Endothelial cell of umbilical vein (primary cell): ENCODE results near the gene ADAMTS17. TPM values are rescaled to one million over a fixed set of nuclear protein-coding genes. Genes with fewer than 3 reads are reported as not detected.

ENCODE experiments used
- BruUV-seq: library from RNA; stranded (reverse); fragments of 400-500 nt; replicated peaks from 2 replicates; lab custom pipeline; 2021; lab: Mats Ljungman, UMichigan
- CTCF ChIA-PET: fragments of 300-600, 350-600 bp; sonication (Branson Sonifier 250); formaldehyde crosslinking; loops from one replicate; lab custom pipeline; 2021; ENCODE audit warnings: antibody characterized with exemption, inconsistent platforms; lab: Charles Lee
- POLR2A ChIA-PET: fragments of 300-600, 350-600 bp; sonication (Branson Sonifier 250); formaldehyde crosslinking; loops from one replicate; lab custom pipeline; 2021; ENCODE audit warnings: antibody characterized with exemption, inconsistent platforms; lab: Charles Lee
- DNase-seq: peaks from one replicate; pipeline ENCODE4 v3.0.0-alpha.2; 2011; ENCODE audit warnings: low read depth, low spot score
- FAIRE-seq: peaks from 2 replicates; lab custom pipeline; 2011; peaks lifted over from hg19 to GRCh38; lab: Jason Lieb, UNC
- H2AFZ ChIP-seq: 2 replicates; pipeline ENCODE4 v1.6.0; 2012; ENCODE audit warnings: low read depth, low read length, control low read depth, inconsistent platforms
- H3K27ac ChIP-seq: 2 replicates; pipeline ENCODE4 v1.5.1; 2011; ENCODE audit warnings: low read depth, mild to moderate bottlenecking, control low read depth, low read length, moderate library complexity; ENCODE audit not compliant: insufficient read depth
- H3K27me3 ChIP-seq, 2 experiments: 2 replicates each; pipeline versions ENCODE4 v1.6.0 to v1.6.1; 2011; ENCODE audit warnings: low read length in 2 of 2, mixed read lengths in 1 of 2; ENCODE audit not compliant: control insufficient read depth in 2 of 2, insufficient read depth in 2 of 2
- H3K36me3 ChIP-seq, 2 experiments: 2 replicates in 1 of 2; 3 replicates in 1 of 2; pipeline ENCODE4 v1.5.1; 2011; ENCODE audit warnings: low read length in 2 of 2, mild to moderate bottlenecking in 1 of 2, moderate library complexity in 1 of 2; ENCODE audit not compliant: control insufficient read depth in 2 of 2, insufficient read depth in 2 of 2; ENCODE audit errors: extremely low read depth in 1 of 2
- H3K4me1 ChIP-seq: 3 replicates; pipeline ENCODE4 v1.5.1; 2011; ENCODE audit warnings: mild to moderate bottlenecking, low read length; ENCODE audit not compliant: control insufficient read depth, insufficient read depth; ENCODE audit errors: extremely low read depth
- H3K4me2 ChIP-seq: 2 replicates; pipeline ENCODE4 v1.6.1; 2011; ENCODE audit warnings: low read length, control low read depth, mixed read lengths; ENCODE audit not compliant: insufficient read depth
- H3K4me3 ChIP-seq, 3 experiments: fragments of 200-600 bp in 1 of 3; sonication (generic), shearing (Covaris generic) in 1 of 3; replicated peaks in 1 of 3; 2 replicates each; pipeline ENCODE4 v1.5.1; 2011 to 2016; ENCODE audit warnings: control low read depth in 3 of 3, low read length in 3 of 3, mild to moderate bottlenecking in 2 of 3, inconsistent platforms in 1 of 3, low read depth in 1 of 3, moderate library complexity in 1 of 3; ENCODE audit not compliant: insufficient read depth in 1 of 3
- H3K79me2 ChIP-seq: 2 replicates; pipeline ENCODE4 v1.6.0; 2012; ENCODE audit warnings: low read length, inconsistent platforms; ENCODE audit not compliant: control insufficient read depth, insufficient read depth
- H3K9ac ChIP-seq: replicated peaks from 2 replicates; pipeline ENCODE3; 2011; ENCODE audit warnings: low read length, control low read depth; ENCODE audit not compliant: insufficient read depth; ENCODE audit errors: extremely low read depth
- H3K9me1 ChIP-seq: replicated peaks from 3 replicates; pipeline ENCODE4 v1.6.0; 2011; ENCODE audit warnings: mild to moderate bottlenecking, low read length; ENCODE audit not compliant: control insufficient read depth, insufficient read depth; ENCODE audit errors: extremely low read depth
- H3K9me3 ChIP-seq: replicated peaks from 2 replicates; pipeline ENCODE4 v1.5.1; 2012; ENCODE audit warnings: low read length, inconsistent platforms; ENCODE audit not compliant: control insufficient read depth, insufficient read depth
- H4K20me1 ChIP-seq: replicated peaks from 2 replicates; pipeline ENCODE3; 2011; ENCODE audit warnings: mild to moderate bottlenecking, low read length; ENCODE audit not compliant: control insufficient read depth, insufficient read depth; ENCODE audit errors: extremely low read depth
- EZH2 ChIP-seq: IDR thresholded peaks from 2 replicates; pipeline ENCODE4 v1.6.1; 2012; ENCODE audit warnings: borderline replicate concordance, low read depth, mild to moderate bottlenecking, moderate library complexity, low read length, inconsistent platforms; ENCODE audit not compliant: severe bottlenecking
- FOS ChIP-seq: IDR thresholded peaks from 2 replicates; pipeline ENCODE4 v1.6.1; 2011; ENCODE audit warnings: mild to moderate bottlenecking, low read length, moderate library complexity, borderline replicate concordance; ENCODE audit not compliant: insufficient read depth
- GATA2 ChIP-seq: IDR thresholded peaks from 2 replicates; pipeline ENCODE4 v1.7.0; 2011; ENCODE audit warnings: low read depth, mild to moderate bottlenecking, moderate library complexity, mixed read lengths, low read length; ENCODE audit not compliant: insufficient read length, insufficient read depth
- JUN ChIP-seq: IDR thresholded peaks from 2 replicates; pipeline ENCODE4 v1.6.1; 2011; ENCODE audit warnings: borderline replicate concordance, low read depth; ENCODE audit not compliant: insufficient read length, insufficient read depth
- MYC ChIP-seq: IDR thresholded peaks from one replicate; pipeline ENCODE4 v1.6.1; 2011; ENCODE audit warnings: mild to moderate bottlenecking, low read depth, low read length
- POLR2A ChIP-seq: IDR thresholded peaks from 2 replicates; pipeline ENCODE4 v1.6.1; 2012; ENCODE audit warnings: low read depth, mild to moderate bottlenecking, control low read depth, low read length
- POLR2AphosphoS5 ChIP-seq: IDR thresholded peaks from 2 replicates; pipeline ENCODE4 v1.6.1; 2012; ENCODE audit warnings: low read depth, mild to moderate bottlenecking, control low read depth, low read length, moderate library complexity; ENCODE audit not compliant: insufficient read depth
- dilution Hi-C: fragments of 300-500 bp; cut with MboI; formaldehyde crosslinking; loops from one replicate; pipeline ENCODE4 v1.15.0; 2019; ENCODE audit warnings: low sequenced_read_pairs; ENCODE audit not compliant: extremely low pct_ligation_motif_present
- intact Hi-C: fragments of 100-400 bp; cut with micrococcal nuclease; formaldehyde crosslinking; loops from one replicate; pipeline ENCODE4 v1.10.0; 2022
- polyA plus RNA-seq, 4 experiments: library from polyadenylated mRNA; depleted of rRNA in 3 of 4; stranded (reverse) in 3 of 4; unstranded in 1 of 4; fragments of >200 nt; gene quantifications; 2 replicates each; pipeline versions ENCODE4 v1.2.1 to v1.2.3, GENCODE V29; 2011 to 2012; ENCODE audit warnings: missing spikeins in 1 of 4
- total RNA-seq: library from RNA; stranded (reverse); gene quantifications from 2 replicates; pipeline ENCODE4 v1.2.3, GENCODE V29; 2021
- TF ChIP-seq, protein P1 (sequence below): IDR thresholded peaks from 2 replicates; pipeline ENCODE4 v1.6.1; 2011; ENCODE audit not compliant: insufficient read depth, insufficient read length
- TF ChIP-seq, protein P2 (sequence below), 2 donors: IDR thresholded peaks; 1 replicate in 1 of 2; 2 replicates in 1 of 2; pipeline ENCODE4 v1.5.1; 2011; ENCODE audit warnings: low read length in 2 of 2, mild to moderate bottlenecking in 2 of 2, moderate library complexity in 2 of 2, control low read depth in 1 of 2, inconsistent platforms in 1 of 2, low read depth in 1 of 2; ENCODE audit not compliant: insufficient read depth in 1 of 2; ENCODE audit errors: extremely low read depth in 1 of 2

ADAMTS17 gene
- total and polyA plus RNA-seq, 2 donors (not counting 3 experiments of a cell fraction or from before 2014, with no cell fraction given): 0.12 TPM; not detected in 1

DNA sequence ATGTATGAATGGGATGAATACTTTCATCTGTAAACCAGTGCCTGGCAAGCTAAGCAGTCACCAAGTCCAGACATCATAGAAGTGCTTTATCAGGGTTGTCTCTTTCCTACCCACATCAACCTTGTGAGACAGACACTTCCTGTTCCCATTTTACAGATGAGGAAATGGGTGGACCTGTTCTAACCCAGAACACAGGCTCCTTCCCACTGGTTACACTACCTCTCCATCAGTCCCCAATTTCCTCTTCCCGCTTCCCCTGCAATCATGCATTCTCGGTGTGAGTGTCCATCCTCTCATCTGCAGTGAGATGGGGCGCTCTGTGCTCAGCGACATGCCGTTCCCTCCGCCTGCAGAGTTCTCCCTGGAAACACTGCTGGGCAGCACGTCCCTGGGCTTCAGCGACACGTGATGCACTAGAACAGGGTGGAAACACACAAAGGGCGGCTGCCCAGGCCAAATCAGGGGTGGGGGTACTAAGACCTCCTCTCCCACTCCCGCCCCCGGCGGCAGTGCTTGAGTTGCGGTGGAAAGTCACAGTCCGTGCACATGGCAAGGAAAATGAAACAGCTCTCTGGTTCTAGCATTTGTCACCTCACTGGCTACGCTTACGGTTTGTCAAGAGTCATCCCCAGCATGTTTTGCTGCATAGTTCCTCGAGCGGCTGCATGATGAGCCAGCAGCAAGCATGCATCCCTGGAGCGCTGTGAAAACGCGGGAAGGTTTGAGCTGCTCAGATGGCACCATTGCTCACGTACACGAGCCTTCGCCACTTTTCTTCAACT, 201.1 kb downstream of the ADAMTS17 start:
- Histone ChIP-seq H3K27me3 (no peaks in the 10 kb centered on the region), H2AFZ (no peak overlapping the region), H3K4me2 (no peak overlapping the region), H3K9me1 (no peaks in the 10 kb centered on the region), H3K36me3 (no peaks in the 10 kb centered on the region), H3K79me2 (no peaks in the 10 kb centered on the region), H3K27ac (no peak overlapping the region), H3K4me3 (no peak overlapping the region), H3K4me1 (no peaks in the 10 kb centered on the region), H3K9ac (no peak overlapping the region), H3K9me3 (no peaks in the 10 kb centered on the region), H4K20me1 (no peaks in the 10 kb centered on the region)
- no TSS peak for BruUV-seq
- TF ChIP-seq JUN (no peak), FOS (no peak), GATA2 (no peak), MYC (no peak), EZH2 (no peak), POLR2AphosphoS5 (no peak), POLR2A (no peak)
- TF ChIP-seq, protein P1, sequence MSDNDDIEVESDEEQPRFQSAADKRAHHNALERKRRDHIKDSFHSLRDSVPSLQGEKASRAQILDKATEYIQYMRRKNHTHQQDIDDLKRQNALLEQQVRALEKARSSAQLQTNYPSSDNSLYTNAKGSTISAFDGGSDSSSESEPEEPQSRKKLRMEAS: no peak
- TF ChIP-seq, protein P2, sequence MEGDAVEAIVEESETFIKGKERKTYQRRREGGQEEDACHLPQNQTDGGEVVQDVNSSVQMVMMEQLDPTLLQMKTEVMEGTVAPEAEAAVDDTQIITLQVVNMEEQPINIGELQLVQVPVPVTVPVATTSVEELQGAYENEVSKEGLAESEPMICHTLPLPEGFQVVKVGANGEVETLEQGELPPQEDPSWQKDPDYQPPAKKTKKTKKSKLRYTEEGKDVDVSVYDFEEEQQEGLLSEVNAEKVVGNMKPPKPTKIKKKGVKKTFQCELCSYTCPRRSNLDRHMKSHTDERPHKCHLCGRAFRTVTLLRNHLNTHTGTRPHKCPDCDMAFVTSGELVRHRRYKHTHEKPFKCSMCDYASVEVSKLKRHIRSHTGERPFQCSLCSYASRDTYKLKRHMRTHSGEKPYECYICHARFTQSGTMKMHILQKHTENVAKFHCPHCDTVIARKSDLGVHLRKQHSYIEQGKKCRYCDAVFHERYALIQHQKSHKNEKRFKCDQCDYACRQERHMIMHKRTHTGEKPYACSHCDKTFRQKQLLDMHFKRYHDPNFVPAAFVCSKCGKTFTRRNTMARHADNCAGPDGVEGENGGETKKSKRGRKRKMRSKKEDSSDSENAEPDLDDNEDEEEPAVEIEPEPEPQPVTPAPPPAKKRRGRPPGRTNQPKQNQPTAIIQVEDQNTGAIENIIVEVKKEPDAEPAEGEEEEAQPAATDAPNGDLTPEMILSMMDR (IDR thresholded peaks at IDR 0.05; ENCODE audit: extremely low read depth in 1 of 2, insufficient read depth in 1 of 2, low read depth in 1 of 2, low read length in 2 of 2): no peak
- ChIA-PET POLR2A (no interaction called here), CTCF (no interaction called here)
- intact Hi-C loops (no loop called here), dilution Hi-C loops (no loop called here)
- FAIRE-seq (no peak), DNase-seq (no peak)
